BLaER1 treated with 17β-estradiol and CSF1 and Interleukin-3, amounts not matched to agents 10 nM and 100 nM (cell line): Measurements from ENCODE around the gene EFNA5.

Experiments
- H3K27ac ChIP-seq, 11 experiments: shearing (Covaris generic); formaldehyde crosslinking; 2 replicates each; pipeline ENCODE4 v1.8.1; 2022
- H3K27me3 ChIP-seq, 11 experiments: shearing (Covaris generic); formaldehyde crosslinking; 2 replicates each; pipeline ENCODE4 v1.8.1; 2022
- H3K36me3 ChIP-seq, 11 experiments: shearing (Covaris generic); formaldehyde crosslinking; 2 replicates each; pipeline ENCODE4 v1.8.1; 2022
- H3K4me1 ChIP-seq, 10 experiments: shearing (Covaris generic); formaldehyde crosslinking; 2 replicates each; pipeline ENCODE4 v1.8.1; 2022
- H3K4me2 ChIP-seq, 11 experiments: shearing (Covaris generic); formaldehyde crosslinking; 2 replicates each; pipeline ENCODE4 v1.8.1; 2022
- H3K4me3 ChIP-seq, 10 experiments: shearing (Covaris generic); formaldehyde crosslinking; 2 replicates each; pipeline ENCODE4 v1.8.1; 2022
- H3K9ac ChIP-seq, 11 experiments: shearing (Covaris generic); formaldehyde crosslinking; 2 replicates each; pipeline ENCODE4 v1.8.1; 2022
- H3K9me3 ChIP-seq, 11 experiments: shearing (Covaris generic); formaldehyde crosslinking; replicated peaks in 1 of 11; 2 replicates each; pipeline ENCODE4 v1.8.1; 2022
- H4K20me1 ChIP-seq, 11 experiments: shearing (Covaris generic); formaldehyde crosslinking; 2 replicates each; pipeline ENCODE4 v1.8.1; 2022
- Cebpa-rat ChIP-seq, 11 experiments: shearing (Covaris generic); IDR thresholded peaks; 2 replicates each; pipeline ENCODE4 v1.8.1; 2022

The EFNA5 gene

DNA sequence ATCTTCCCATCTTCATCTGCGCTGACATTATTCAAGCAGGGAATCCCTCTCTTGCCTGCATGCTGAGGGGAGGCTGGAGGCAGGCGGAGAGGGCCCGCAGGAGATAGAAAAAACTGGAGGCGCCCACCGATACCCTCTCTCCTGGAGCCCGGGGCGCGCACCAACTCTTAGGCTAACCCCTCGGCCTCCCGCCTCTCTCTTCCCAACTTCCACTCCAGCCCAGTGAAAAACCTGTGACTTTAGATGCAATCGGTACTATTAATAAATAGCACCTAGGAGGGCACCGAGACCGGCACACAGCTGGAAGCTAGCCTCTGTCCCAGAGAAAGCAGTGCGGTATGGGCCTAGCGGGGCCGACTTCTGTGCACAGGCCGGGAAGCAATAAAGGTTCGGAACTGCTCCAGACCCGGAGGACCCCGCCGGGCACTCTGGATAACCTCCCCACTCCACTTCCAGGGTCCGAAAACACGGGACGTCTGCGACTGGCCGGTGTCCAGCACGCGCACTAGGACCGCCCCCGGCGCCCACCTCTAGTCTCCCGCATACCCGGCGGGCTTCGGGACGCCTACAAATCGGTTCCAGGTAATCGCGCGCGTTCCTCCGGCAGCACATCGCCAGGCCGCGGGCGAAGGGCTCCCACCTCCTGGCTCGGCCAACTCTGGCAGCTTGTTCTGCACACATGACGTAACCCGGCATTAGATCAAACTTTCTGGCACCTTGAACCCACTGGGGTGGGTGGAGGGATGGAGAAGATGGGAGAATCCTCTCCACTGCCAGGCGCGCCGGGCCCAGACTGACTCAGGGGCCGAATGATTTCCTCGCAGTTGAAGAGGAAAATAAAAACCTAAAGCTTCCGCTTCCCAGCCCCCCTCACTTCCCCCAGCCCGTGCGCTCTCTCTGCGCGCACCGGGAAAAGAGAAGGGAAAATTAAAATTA is 1.4 kb downstream of the EFNA5 start:
- peaks cover 0 to 10% (median 4%) of the 10 kb centered on the region in 11 experiments; a peak in 6 of 22 replicates for H3K9me3 ChIP-seq
- no peak overlapping the region for H3K9ac ChIP-seq
- peak overlapping the region; percentile 89 to 100 (median 97); a peak in 21 of 22 replicates for H3K4me2 ChIP-seq
- peaks cover 0 to 44% (median 29%) of the 10 kb centered on the region in 11 experiments; a peak in 18 of 22 replicates for H4K20me1 ChIP-seq
- H3K27ac ChIP-seq = no peak overlapping the region
- H3K4me3 ChIP-seq = peak overlapping the region in 9 of 10 experiments; percentile 57 to 73 (median 63); a peak in 17 of 20 replicates
- H3K4me1 ChIP-seq = peaks cover 8 to 40% (median 37%) of the 10 kb centered on the region in 10 experiments; a peak in 19 of 20 replicates
- TF ChIP-seq Cebpa-rat (IDR thresholded peaks at IDR 0.05) = no peak
- peaks cover 68 to 87% (median 78%) of the 10 kb centered on the region in 11 experiments for H3K27me3 ChIP-seq
- no peaks in the 10 kb centered on the region for H3K36me3 ChIP-seq

DNA sequence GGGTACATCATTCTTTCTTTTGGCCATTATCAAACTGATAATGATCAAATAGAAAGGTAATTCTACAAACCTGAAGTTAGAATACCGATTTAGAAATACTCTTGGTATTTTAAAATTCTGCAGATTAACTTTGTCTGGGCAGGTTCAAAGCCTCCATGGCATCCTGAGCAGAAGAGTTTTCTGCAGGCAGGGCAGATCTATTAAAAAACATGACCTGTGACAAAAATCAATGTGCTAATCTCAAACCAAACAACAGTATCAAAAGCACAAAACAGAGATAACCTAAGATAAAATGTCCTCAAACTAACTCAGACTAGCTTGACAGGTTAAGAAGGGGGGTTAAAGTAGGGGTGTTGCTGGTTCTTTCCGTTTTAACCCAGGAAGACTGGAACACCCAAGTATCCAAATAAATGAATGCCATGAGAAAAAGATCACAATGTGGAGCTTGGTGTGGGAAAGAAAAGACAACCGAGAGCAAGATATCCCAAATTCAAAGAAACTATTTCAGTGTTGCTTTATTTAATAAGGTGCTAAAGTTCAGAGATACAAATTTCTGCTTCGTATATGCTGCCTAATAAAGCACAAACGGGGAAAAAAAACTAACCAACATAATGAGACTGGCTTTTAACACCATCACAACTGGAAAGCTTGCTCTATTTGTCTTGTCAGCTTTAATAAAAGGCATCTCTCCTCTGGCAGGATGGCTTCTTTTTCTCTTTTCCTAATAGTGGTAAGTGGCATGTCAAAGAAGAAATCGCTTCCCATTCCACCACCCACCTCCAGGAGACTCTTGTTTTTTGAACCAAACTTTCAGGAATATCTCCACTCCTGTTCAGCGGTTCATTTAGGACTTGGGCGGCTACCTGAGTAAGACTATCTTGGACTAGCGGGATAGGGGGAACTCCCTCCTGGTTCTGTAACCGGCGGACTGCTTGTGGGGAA is 2.3 kb downstream of the EFNA5 start:
- peaks cover 0 to 10% (median 4%) of the 10 kb centered on the region in 11 experiments; a peak in 6 of 22 replicates for H3K9me3 ChIP-seq
- no peak overlapping the region for H3K4me3 ChIP-seq
- H3K9ac ChIP-seq = no peak overlapping the region
- no peaks in the 10 kb centered on the region for H3K36me3 ChIP-seq
- no peak overlapping the region for H3K4me2 ChIP-seq
- peaks cover 8 to 39% (median 36%) of the 10 kb centered on the region in 10 experiments; a peak in 19 of 20 replicates for H3K4me1 ChIP-seq
- H3K27ac ChIP-seq = no peak overlapping the region
- H3K27me3 ChIP-seq = peaks cover 61 to 78% (median 69%) of the 10 kb centered on the region in 11 experiments
- TF ChIP-seq Cebpa-rat (IDR thresholded peaks at IDR 0.05) = no peak
- peaks cover 0 to 43% (median 29%) of the 10 kb centered on the region in 11 experiments; a peak in 18 of 22 replicates for H4K20me1 ChIP-seq

DNA sequence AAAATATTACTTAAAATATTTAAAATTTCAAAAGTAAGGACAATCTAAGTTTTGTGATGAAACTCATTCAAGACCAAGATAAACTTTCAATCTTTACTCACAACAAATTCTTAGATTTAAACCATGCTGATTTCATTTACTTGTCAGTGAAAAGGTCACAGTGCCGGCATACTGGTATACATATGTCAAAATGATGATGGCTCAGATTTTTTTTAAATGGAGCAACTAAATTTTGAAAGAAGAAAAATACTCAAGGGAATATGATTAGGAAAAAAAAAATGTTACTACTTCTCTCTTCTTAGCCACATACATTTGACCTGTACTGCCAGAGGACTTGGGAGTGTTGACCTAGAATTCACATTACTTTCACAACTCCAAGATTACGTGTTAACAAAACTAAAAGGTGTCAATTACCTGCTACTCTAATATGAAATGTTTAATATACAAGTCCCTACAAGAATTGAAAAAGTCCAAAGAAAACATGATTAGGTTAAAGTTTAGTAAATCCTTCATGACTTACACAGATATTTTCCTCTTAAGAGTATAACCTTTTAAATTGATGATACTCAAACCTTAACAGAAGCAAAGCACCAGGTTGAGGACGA is 4.6 kb downstream of the EFNA5 start:
- no peak overlapping the region for H3K4me2 ChIP-seq
- peaks cover 8 to 17% (median 15%) of the 10 kb centered on the region in 10 experiments; a peak in 19 of 20 replicates for H3K4me1 ChIP-seq
- H3K27me3 ChIP-seq = peaks cover 38 to 55% (median 46%) of the 10 kb centered on the region in 11 experiments
- no peak for TF ChIP-seq Cebpa-rat (IDR thresholded peaks at IDR 0.05)
- no peaks in the 10 kb centered on the region for H3K36me3 ChIP-seq
- H3K4me3 ChIP-seq = no peak overlapping the region
- no peak overlapping the region for H3K27ac ChIP-seq
- H3K9ac ChIP-seq = no peak overlapping the region
- peaks cover 0 to 10% (median 4%) of the 10 kb centered on the region in 11 experiments; a peak in 6 of 22 replicates for H3K9me3 ChIP-seq
- peaks cover 0 to 24% (median 18%) of the 10 kb centered on the region in 11 experiments; a peak in 16 of 22 replicates for H4K20me1 ChIP-seq

- no peak for TF ChIP-seq Cebpa-rat (IDR thresholded peaks at IDR 0.05)
- H3K4me1 ChIP-seq = peaks cover 2 to 6% (median 5%) of the 10 kb centered on the region in 10 experiments; a peak in 17 of 20 replicates
Measured at GRCh38 chr5:107665036-107665570, 5.6 kb downstream of the EFNA5 start.

GRCh38 chr5:107663697-107664096 is 7.0 kb downstream of the EFNA5 start:
- H3K4me3 ChIP-seq = no peak overlapping the region
- H3K27me3 ChIP-seq = peaks cover 14 to 30% (median 21%) of the 10 kb centered on the region in 11 experiments
- no peak overlapping the region for H3K27ac ChIP-seq
- no peaks in the 10 kb centered on the region for H4K20me1 ChIP-seq
- no peaks in the 10 kb centered on the region for H3K4me1 ChIP-seq
- no peaks in the 10 kb centered on the region for H3K9me3 ChIP-seq
- no peaks in the 10 kb centered on the region for H3K36me3 ChIP-seq
- no peak for TF ChIP-seq Cebpa-rat (IDR thresholded peaks at IDR 0.05)
- no peak overlapping the region for H3K9ac ChIP-seq
- no peak overlapping the region for H3K4me2 ChIP-seq

More at GRCh38 chr5:107665036-107665570, 5.6 kb downstream of the EFNA5 start:
- peaks cover 0 to 10% (median 4%) of the 10 kb centered on the region in 11 experiments; a peak in 6 of 22 replicates for H3K9me3 ChIP-seq
- peaks cover 28 to 44% (median 35%) of the 10 kb centered on the region in 11 experiments for H3K27me3 ChIP-seq
- no peak overlapping the region for H3K9ac ChIP-seq
- H4K20me1 ChIP-seq = peaks cover 0 to 13% (median 8%) of the 10 kb centered on the region in 11 experiments; a peak in 10 of 22 replicates
- H3K4me3 ChIP-seq = no peak overlapping the region
- H3K27ac ChIP-seq = no peak overlapping the region
- no peak overlapping the region for H3K4me2 ChIP-seq
- H3K36me3 ChIP-seq = no peaks in the 10 kb centered on the region

DNA sequence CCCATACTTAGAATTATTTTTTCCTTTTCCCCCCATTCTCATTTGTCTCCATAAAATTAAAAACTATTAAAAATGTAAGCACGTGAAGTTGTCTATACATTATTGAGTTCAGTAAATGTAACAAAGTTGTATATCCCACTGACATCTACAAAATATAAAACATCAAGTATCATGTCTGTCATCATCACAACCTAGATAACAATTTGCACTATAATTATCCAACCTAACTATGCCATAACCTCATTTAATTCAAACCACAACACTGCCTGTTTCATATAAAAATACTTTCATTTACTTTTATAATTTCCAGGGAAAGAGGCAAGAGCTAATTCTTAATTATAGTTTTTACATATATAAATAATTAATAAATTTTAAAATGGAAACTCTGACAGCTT is 9.1 kb downstream of the EFNA5 start:
- no peak overlapping the region for H3K27ac ChIP-seq
- H3K9ac ChIP-seq = no peak overlapping the region
- no peaks in the 10 kb centered on the region for H3K4me1 ChIP-seq
- no peaks in the 10 kb centered on the region for H3K9me3 ChIP-seq
- TF ChIP-seq Cebpa-rat (IDR thresholded peaks at IDR 0.05) = no peak
- no peaks in the 10 kb centered on the region for H4K20me1 ChIP-seq
- H3K4me3 ChIP-seq = no peak overlapping the region
- H3K27me3 ChIP-seq = peaks cover 0 to 13% (median 5%) of the 10 kb centered on the region in 11 experiments; a peak in 8 of 22 replicates
- H3K4me2 ChIP-seq = no peak overlapping the region
- no peaks in the 10 kb centered on the region for H3K36me3 ChIP-seq

GRCh38 chr5:107661038-107661649 is 9.6 kb downstream of the EFNA5 start:
- no peaks in the 10 kb centered on the region for H4K20me1 ChIP-seq
- no peak overlapping the region for H3K4me2 ChIP-seq
- no peak for TF ChIP-seq Cebpa-rat (IDR thresholded peaks at IDR 0.05)

GRCh38 chr5:107658528-107658927 is 12.2 kb downstream of the EFNA5 start:
- no peak for TF ChIP-seq Cebpa-rat (IDR thresholded peaks at IDR 0.05)
- Histone ChIP-seq H3K9me3 (no peaks in the 10 kb centered on the region), H4K20me1 (no peaks in the 10 kb centered on the region), H3K4me2 (no peak overlapping the region), H3K36me3 (no peaks in the 10 kb centered on the region), H3K9ac (no peak overlapping the region), H3K4me1 (no peaks in the 10 kb centered on the region), H3K27ac (no peak overlapping the region), H3K27me3 (no peaks in the 10 kb centered on the region), H3K4me3 (no peak overlapping the region)

More at GRCh38 chr5:107661038-107661649, 9.6 kb downstream of the EFNA5 start:
- Histone ChIP-seq H3K4me1 (no peaks in the 10 kb centered on the region), H3K36me3 (no peaks in the 10 kb centered on the region), H3K27me3 (peaks cover 0 to 8% (median under 1%) of the 10 kb centered on the region in 11 experiments; a peak in 6 of 22 replicates), H3K9me3 (no peaks in the 10 kb centered on the region), H3K27ac (no peak overlapping the region), H3K9ac (no peak overlapping the region), H3K4me3 (no peak overlapping the region)
